WTC11 (cell line): ENCODE data around the gene SELENOP.

Experiments
- TF ChIP-seq, protein P1 (sequence below): fragments of 200-600 bp; IDR thresholded peaks from 2 replicates; pipeline ENCODE4 v1.8.0; 2022; ENCODE audit warnings: antibody characterized with exemption
- TF ChIP-seq, protein P2 (sequence below): sonication (generic); formaldehyde crosslinking; IDR thresholded peaks from 2 replicates; pipeline ENCODE4 v1.8.1; 2022; ENCODE audit warnings: mild to moderate bottlenecking, moderate library complexity, missing genetic modification reagents

DNA sequence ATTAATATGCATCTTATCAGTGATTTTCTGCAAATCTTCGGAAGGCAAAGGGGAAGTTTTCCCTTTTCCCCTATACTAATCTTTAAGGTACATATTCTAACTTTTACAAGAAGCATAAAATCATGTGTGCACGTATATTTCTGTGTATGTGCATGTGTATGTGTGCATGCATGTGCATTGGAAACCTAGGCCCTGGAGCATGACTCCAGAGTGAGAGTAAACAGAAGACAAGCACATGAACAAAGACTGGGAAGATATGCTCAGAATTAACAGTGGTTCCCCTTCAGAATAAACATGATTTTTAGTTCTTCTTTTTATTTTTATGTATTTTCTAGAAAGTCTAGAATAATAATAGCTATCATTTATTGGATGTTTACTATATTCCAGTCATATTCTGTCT, 10.9 kb upstream of the SELENOP start:
- TF ChIP-seq, protein P1, sequence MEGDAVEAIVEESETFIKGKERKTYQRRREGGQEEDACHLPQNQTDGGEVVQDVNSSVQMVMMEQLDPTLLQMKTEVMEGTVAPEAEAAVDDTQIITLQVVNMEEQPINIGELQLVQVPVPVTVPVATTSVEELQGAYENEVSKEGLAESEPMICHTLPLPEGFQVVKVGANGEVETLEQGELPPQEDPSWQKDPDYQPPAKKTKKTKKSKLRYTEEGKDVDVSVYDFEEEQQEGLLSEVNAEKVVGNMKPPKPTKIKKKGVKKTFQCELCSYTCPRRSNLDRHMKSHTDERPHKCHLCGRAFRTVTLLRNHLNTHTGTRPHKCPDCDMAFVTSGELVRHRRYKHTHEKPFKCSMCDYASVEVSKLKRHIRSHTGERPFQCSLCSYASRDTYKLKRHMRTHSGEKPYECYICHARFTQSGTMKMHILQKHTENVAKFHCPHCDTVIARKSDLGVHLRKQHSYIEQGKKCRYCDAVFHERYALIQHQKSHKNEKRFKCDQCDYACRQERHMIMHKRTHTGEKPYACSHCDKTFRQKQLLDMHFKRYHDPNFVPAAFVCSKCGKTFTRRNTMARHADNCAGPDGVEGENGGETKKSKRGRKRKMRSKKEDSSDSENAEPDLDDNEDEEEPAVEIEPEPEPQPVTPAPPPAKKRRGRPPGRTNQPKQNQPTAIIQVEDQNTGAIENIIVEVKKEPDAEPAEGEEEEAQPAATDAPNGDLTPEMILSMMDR = no peak
- TF ChIP-seq, protein P2, sequence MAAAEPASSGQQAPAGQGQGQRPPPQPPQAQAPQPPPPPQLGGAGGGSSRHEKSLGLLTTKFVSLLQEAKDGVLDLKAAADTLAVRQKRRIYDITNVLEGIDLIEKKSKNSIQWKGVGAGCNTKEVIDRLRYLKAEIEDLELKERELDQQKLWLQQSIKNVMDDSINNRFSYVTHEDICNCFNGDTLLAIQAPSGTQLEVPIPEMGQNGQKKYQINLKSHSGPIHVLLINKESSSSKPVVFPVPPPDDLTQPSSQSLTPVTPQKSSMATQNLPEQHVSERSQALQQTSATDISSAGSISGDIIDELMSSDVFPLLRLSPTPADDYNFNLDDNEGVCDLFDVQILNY (CRISPR knock-in tag) = no peak
